Neural crest cell (in vitro differentiated cells): ENCODE measurements around the gene KCNT2. TPM values are rescaled to one million over a fixed set of nuclear protein-coding genes. Genes with fewer than 3 reads are reported as not detected.

ENCODE experiments used
- DNase-seq: peaks from one replicate; pipeline ENCODE4 v3.0.0; 2021; ENCODE audit warnings: low read depth, mixed read lengths, low spot score
- H3K27ac Mint-ChIP-seq: one replicate; pipeline ENCODE4 v1.8.0; 2021; ENCODE audit warnings: mild to moderate bottlenecking, mixed read lengths; ENCODE audit not compliant: unreplicated experiment
- H3K27me3 Mint-ChIP-seq: 2 replicates; pipeline ENCODE4 v1.8.0; 2021; ENCODE audit warnings: low read depth, mild to moderate bottlenecking, mixed read lengths
- H3K36me3 Mint-ChIP-seq: 2 replicates; pipeline ENCODE4 v1.8.0; 2021; ENCODE audit warnings: low read depth, mild to moderate bottlenecking, mixed read lengths
- H3K4me1 Mint-ChIP-seq: 2 replicates; pipeline ENCODE4 v1.8.0; 2021; ENCODE audit warnings: mixed read lengths
- H3K4me3 Mint-ChIP-seq: one replicate; pipeline ENCODE4 v1.8.0; 2021; ENCODE audit warnings: mild to moderate bottlenecking, mixed read lengths
- H3K9me3 Mint-ChIP-seq: 2 replicates; pipeline ENCODE4 v1.8.0; 2021; ENCODE audit warnings: mixed read lengths
- total RNA-seq: library from RNA; stranded (reverse); gene quantifications from 2 replicates; pipeline ENCODE4 v1.2.1, GENCODE V29; 2021
- TF ChIP-seq, protein P1 (sequence below): fragments of 200-600 bp; sonication (generic); conservative IDR thresholded peaks from 2 replicates; pipeline ENCODE4 v1.5.0; 2021; ENCODE audit warnings: antibody characterized with exemption, mild to moderate bottlenecking

The KCNT2 gene
- total RNA-seq, 1 donor from 2014 or later: 12.6 TPM

GRCh38 chr1:196409586-196409985 is 198.7 kb downstream of the KCNT2 start:
- Mint-ChIP-seq H3K9me3 (no peaks in the 10 kb centered on the region), H3K36me3 (peaks cover 4% of the 10 kb centered on the region), H3K27ac (no peak overlapping the region), H3K4me3 (no peak overlapping the region), H3K4me1 (peaks cover 5% of the 10 kb centered on the region), H3K27me3 (no peaks in the 10 kb centered on the region)
- TF ChIP-seq, protein P1, sequence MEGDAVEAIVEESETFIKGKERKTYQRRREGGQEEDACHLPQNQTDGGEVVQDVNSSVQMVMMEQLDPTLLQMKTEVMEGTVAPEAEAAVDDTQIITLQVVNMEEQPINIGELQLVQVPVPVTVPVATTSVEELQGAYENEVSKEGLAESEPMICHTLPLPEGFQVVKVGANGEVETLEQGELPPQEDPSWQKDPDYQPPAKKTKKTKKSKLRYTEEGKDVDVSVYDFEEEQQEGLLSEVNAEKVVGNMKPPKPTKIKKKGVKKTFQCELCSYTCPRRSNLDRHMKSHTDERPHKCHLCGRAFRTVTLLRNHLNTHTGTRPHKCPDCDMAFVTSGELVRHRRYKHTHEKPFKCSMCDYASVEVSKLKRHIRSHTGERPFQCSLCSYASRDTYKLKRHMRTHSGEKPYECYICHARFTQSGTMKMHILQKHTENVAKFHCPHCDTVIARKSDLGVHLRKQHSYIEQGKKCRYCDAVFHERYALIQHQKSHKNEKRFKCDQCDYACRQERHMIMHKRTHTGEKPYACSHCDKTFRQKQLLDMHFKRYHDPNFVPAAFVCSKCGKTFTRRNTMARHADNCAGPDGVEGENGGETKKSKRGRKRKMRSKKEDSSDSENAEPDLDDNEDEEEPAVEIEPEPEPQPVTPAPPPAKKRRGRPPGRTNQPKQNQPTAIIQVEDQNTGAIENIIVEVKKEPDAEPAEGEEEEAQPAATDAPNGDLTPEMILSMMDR: no peak
- no peak for DNase-seq

DNA sequence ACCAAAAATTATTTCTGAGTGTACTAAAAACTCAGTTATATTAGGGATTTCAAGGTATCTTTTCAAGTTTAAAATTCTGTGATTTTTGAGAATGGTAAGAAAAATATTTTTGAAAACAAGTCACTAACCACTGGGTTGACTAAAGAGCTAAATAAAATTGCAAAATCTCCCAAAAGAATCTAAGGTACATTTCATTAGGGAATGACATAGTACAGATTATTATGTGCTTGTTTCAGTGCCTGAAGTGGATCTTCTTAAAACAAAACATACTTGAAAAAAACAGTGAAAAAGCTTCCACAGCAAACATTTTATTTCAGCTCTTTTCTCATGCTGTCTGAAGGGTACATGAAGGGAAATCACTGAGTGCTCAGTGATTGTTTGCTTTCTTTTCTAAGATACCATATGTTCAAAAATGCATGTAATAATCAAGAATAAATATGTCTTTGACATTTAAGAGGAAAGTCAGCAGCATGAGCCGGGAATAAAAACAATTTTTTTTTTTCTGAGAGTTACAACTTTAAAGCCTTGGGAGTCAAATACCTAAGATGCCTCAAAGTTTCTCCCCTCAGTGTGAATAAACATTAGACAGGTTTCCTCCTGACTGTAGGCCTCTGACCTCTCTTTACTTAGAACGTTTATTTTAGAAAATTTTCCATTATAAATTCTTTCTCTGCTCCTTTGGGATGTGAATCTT is 200.7 kb downstream of the KCNT2 start:
- no peaks in the 10 kb centered on the region for H3K27me3 Mint-ChIP-seq
- no peak for DNase-seq
- H3K9me3 Mint-ChIP-seq: no peaks in the 10 kb centered on the region
- H3K4me3 Mint-ChIP-seq: no peak overlapping the region
- peaks cover 5% of the 10 kb centered on the region for H3K4me1 Mint-ChIP-seq
- no peak overlapping the region for H3K27ac Mint-ChIP-seq
- TF ChIP-seq, protein P1: no peak
- peaks cover 2% of the 10 kb centered on the region for H3K36me3 Mint-ChIP-seq

- TF ChIP-seq, protein P1: no peak
- H3K27me3 Mint-ChIP-seq: no peaks in the 10 kb centered on the region
- no peak overlapping the region for H3K27ac Mint-ChIP-seq
- peaks cover 15% of the 10 kb centered on the region for H3K4me1 Mint-ChIP-seq
- H3K4me3 Mint-ChIP-seq: no peak overlapping the region
- no peak for DNase-seq
- H3K36me3 Mint-ChIP-seq: no peaks in the 10 kb centered on the region
- H3K9me3 Mint-ChIP-seq: no peaks in the 10 kb centered on the region
These were observed 202.4 kb downstream of the KCNT2 start for GRCh38 chr1:196405839-196406238.

DNA sequence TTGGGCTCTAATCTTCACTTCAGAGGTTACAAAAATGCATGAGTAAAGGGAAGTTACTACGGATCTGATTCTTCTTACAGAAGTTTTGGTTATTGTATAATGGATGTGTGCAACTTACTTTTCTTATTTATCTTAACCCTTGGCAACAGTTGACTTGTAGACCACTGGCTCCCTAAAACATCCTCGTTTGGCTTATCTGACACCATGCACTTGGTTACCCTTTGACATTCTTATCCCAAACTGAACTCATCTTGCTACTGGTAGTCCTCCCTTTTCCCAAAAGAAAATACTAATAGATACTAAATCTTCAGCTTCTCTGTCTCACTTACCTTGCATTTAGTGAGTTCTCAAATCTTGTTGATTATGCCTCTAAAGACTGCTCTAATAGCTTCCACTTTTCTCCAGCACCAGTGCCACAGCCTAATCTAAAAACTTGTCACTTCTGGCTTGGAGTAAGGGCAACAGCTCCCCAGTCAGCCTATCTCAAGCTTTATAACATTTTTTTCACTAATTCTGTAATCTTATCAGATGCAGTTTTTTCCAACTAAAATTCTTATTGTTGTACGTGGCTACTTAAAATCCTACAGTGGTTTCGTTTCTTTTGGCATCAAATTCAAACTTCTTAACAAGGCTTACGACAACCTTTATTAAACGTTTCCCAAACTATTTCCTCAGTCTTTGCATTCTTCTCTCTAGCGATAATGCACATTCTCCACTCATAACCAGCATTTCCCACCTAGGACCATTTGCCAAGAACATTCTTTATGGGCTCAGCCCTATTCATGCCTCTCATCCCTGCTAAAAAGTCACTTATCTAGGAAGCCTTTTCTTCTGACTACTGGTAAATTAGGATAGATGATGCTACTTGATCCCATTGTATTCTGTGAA is 204.2 kb downstream of the KCNT2 start:
- H3K4me1 Mint-ChIP-seq: peaks cover 21% of the 10 kb centered on the region
- no peaks in the 10 kb centered on the region for H3K36me3 Mint-ChIP-seq
- H3K27me3 Mint-ChIP-seq: no peaks in the 10 kb centered on the region
- TF ChIP-seq, protein P1: no peak
- DNase-seq: no peak
- H3K4me3 Mint-ChIP-seq: no peak overlapping the region
- H3K27ac Mint-ChIP-seq: no peak overlapping the region
- H3K9me3 Mint-ChIP-seq: no peaks in the 10 kb centered on the region

DNA sequence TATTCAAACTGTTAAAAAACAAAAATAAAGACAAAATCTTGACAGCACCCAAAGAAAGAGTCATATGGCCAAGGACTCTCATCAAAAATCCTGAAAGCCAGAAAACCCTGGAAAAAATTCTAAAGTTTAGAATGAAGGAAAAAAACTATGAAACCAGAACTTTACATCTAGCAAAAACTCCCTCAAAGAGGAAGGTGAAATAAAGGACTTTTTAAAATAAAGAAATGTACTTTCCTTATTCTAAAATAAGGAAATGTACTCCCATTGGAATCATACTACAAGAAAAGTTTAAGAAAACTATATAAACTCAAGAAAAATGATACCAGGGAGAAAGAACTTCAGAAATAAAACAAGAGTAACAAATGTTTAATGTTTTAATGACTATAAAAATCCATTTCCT is 206.3 kb downstream of the KCNT2 start:
- no peaks in the 10 kb centered on the region for H3K9me3 Mint-ChIP-seq
- no peak for DNase-seq
- H3K4me1 Mint-ChIP-seq: peaks cover 16% of the 10 kb centered on the region
- no peaks in the 10 kb centered on the region for H3K27me3 Mint-ChIP-seq
- no peak overlapping the region for H3K27ac Mint-ChIP-seq
- TF ChIP-seq, protein P1: no peak
- no peak overlapping the region for H3K4me3 Mint-ChIP-seq
- no peaks in the 10 kb centered on the region for H3K36me3 Mint-ChIP-seq
